PC-3 (cell line): ENCODE results near the gene KANSL2. TPM values are rescaled to one million over a fixed set of nuclear protein-coding genes. Genes with fewer than 3 reads are reported as not detected.
"Not testable (repeated sequence)": the region's sequence is repeated elsewhere in the genome, so short reads cannot be mapped to it uniquely, and the experiment has no call there.

Source experiments
- ATAC-seq: fragments of 200-7000 bp; cut with Tn5 transposase; 2 replicates; pipeline ENCODE4 v1.9.1; 2020; ENCODE audit warnings: mild to moderate bottlenecking, moderate library complexity
- Bru-seq: library from RNA; stranded (reverse); fragments of 400-500 nt; gene quantifications from one replicate; lab custom pipeline; 2021; lab: Mats Ljungman, UMichigan
- BruChase-seq, 2 experiments: library from RNA; stranded (reverse); fragments of 400-500 nt; gene quantifications; one replicate each; lab custom pipeline; 2021; lab: Mats Ljungman, UMichigan
- BruUV-seq: library from RNA; stranded (reverse); fragments of 400-500 nt; replicated peaks from 2 replicates; lab custom pipeline; 2021; lab: Mats Ljungman, UMichigan
- CTCF ChIA-PET: fragments of 300-600 bp; sonication (Branson Sonifier 250); formaldehyde crosslinking; loops from one replicate; lab custom pipeline; 2022; ENCODE audit warnings: antibody characterized with exemption; lab: Charles Lee
- POLR2A ChIA-PET: fragments of 300-600 bp; sonication (Branson Sonifier 250); formaldehyde crosslinking; loops from one replicate; lab custom pipeline; 2022; ENCODE audit warnings: antibody characterized with exemption; ENCODE audit not compliant: unreplicated experiment; lab: Charles Lee
- DNase-seq: peaks from one replicate; pipeline ENCODE4 v3.0.0-alpha.2; 2015
- H2AFZ ChIP-seq: fragments of 300-600 bp; sonication (generic); 2 replicates; pipeline ENCODE4 v1.6.0; 2016; ENCODE audit warnings: antibody characterized with exemption, low read length
- H3F3A ChIP-seq: fragments of 300-600 bp; sonication (generic); one replicate; pipeline ENCODE4 v1.6.0; 2017; ENCODE audit warnings: antibody characterized with exemption, low read length, control low read depth, mild to moderate bottlenecking; ENCODE audit not compliant: unreplicated experiment
- H3K27ac ChIP-seq: fragments of 300-600 bp; sonication (generic); 2 replicates; pipeline ENCODE4 v1.5.1; 2016; ENCODE audit warnings: mild to moderate bottlenecking, low read length
- H3K27me3 ChIP-seq: fragments of 300-600 bp; sonication (generic); 2 replicates; pipeline ENCODE4 v1.6.1; 2016; ENCODE audit warnings: low read length, mixed read lengths
- H3K36me3 ChIP-seq: fragments of 300-600 bp; sonication (generic); 2 replicates; pipeline ENCODE4 v1.6.1; 2016; ENCODE audit warnings: low read depth, mixed run types, low read length, mixed read lengths
- H3K4me1 ChIP-seq: fragments of 300-600 bp; sonication (generic); 2 replicates; pipeline ENCODE4 v1.5.1; 2016; ENCODE audit warnings: low read length; ENCODE audit not compliant: insufficient read depth
- H3K4me2 ChIP-seq: fragments of 300-600 bp; sonication (generic); 2 replicates; pipeline ENCODE4 v1.6.0; 2016; ENCODE audit warnings: low read length
- H3K4me3 ChIP-seq: fragments of 300-600 bp; sonication (generic); 2 replicates; pipeline ENCODE4 v1.5.1; 2016; ENCODE audit warnings: mild to moderate bottlenecking, low read length, mixed read lengths
- H3K79me2 ChIP-seq: fragments of 300-600 bp; sonication (generic); 2 replicates; pipeline ENCODE4 v1.6.1; 2017; ENCODE audit warnings: low read length, mixed read lengths
- H3K9ac ChIP-seq: fragments of 300-600 bp; sonication (generic); 2 replicates; pipeline ENCODE4 v1.6.0; 2016; ENCODE audit warnings: mild to moderate bottlenecking, low read length
- H3K9me2 ChIP-seq: fragments of 300-600 bp; sonication (generic); replicated peaks from 2 replicates; pipeline ENCODE4 v1.6.1; 2016; ENCODE audit warnings: mixed run types, low read length, mixed read lengths
- H3K9me3 ChIP-seq: fragments of 300-600 bp; sonication (generic); 2 replicates; pipeline ENCODE4 v1.6.1; 2016; ENCODE audit warnings: low read length, mixed read lengths
- H4K20me1 ChIP-seq: fragments of 300-600 bp; sonication (generic); 2 replicates; pipeline ENCODE4 v1.6.1; 2016; ENCODE audit warnings: low read length, mixed read lengths
- CTCF ChIP-seq: fragments of 300-600 bp; sonication (generic); conservative IDR thresholded peaks from 2 replicates; pipeline ENCODE4 v1.5.1; 2017; ENCODE audit warnings: antibody characterized with exemption, low read depth, mild to moderate bottlenecking, low read length
- EZH2 ChIP-seq: fragments of 300-600 bp; sonication (generic); IDR thresholded peaks from one replicate; pipeline ENCODE4 v1.6.1; 2017; ENCODE audit warnings: antibody characterized with exemption, mild to moderate bottlenecking, low read length; ENCODE audit not compliant: unreplicated experiment
- EZH2phosphoT487 ChIP-seq: fragments of 300-600 bp; sonication (generic); IDR thresholded peaks from 2 replicates; pipeline ENCODE4 v1.6.1; 2018; ENCODE audit warnings: mild to moderate bottlenecking, antibody characterized with exemption, low read length, borderline replicate concordance
- intact Hi-C: fragments of 100-400 bp; cut with micrococcal nuclease; formaldehyde crosslinking; loops from 2 replicates; pipeline ENCODE4 v1.9.0; 2023
- long read RNA-seq: library from polyadenylated mRNA; unstranded; transcript quantifications from one replicate; pipeline ENCODE4 v2.0.0, GENCODE V29; 2021; ENCODE audit not compliant: unreplicated experiment
- total RNA-seq: library from RNA; depleted of rRNA; stranded (reverse); fragments of >200 nt; gene quantifications from 2 replicates; pipeline ENCODE4 v1.2.3, GENCODE V29; 2014; rRNA removed

KANSL2 gene, protein sequence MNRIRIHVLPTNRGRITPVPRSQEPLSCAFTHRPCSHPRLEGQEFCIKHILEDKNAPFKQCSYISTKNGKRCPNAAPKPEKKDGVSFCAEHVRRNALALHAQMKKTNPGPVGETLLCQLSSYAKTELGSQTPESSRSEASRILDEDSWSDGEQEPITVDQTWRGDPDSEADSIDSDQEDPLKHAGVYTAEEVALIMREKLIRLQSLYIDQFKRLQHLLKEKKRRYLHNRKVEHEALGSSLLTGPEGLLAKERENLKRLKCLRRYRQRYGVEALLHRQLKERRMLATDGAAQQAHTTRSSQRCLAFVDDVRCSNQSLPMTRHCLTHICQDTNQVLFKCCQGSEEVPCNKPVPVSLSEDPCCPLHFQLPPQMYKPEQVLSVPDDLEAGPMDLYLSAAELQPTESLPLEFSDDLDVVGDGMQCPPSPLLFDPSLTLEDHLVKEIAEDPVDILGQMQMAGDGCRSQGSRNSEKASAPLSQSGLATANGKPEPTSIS
- total RNA-seq (33.3 and 33.4 TPM in 2 replicates), Bru-seq, nascent RNA (percentile 85 among the genes with signal in this experiment), BruChase-seq, experiment 1, labeled RNA remaining after a 6-hour chase (percentile 81 among the genes with signal in this experiment), BruChase-seq, experiment 2, labeled RNA remaining after a 2-hour chase (percentile 83 among the genes with signal in this experiment)
- long read RNA-seq, partial matches to known transcripts, result 17 of 86 reads
- long read RNA-seq, other reads (novel, unspliced or antisense), result 68 of 86 reads

DNA sequence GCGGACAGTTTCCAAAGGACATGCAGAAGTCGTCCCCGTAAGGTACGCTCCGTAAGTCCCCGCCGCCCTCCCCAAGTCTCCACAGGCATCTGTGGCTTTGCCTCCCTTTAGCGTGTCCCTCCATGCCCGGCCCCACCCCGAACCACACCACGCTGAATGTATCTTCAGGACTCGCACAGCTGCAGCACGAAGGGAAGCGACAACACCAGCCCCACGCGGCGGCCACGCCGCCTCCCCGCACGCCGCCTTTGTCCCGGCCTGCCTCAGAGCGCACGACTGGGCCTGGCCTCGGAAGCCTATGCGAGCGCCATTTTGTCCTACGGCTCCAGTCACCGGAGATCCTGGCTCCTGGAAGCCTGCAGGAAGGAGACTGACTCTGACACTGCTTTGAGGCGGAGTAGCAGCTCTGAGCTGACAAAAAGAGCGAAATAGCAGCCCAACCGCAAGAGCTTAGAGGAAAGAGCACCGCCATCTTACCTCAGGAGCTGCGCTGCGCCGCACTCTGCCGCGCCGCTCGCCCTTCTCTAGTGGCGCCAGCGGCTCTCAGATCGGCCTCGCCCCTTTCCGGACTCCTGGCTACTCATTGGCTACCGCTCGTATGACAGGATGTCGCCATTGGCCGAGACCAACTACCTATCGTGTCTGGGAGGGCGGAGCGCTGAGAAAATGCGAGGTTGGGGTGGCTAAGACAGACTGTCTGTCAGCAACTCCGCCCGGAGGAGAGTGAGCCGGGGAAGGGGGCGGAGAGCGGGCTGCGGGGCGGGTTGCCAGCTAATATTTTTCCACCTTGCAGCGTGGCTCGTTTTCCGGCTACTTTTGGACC is at the start of gene KANSL2:
Gene KANSL2, minus strand, starts transcription at position 529 of the 823 bp plus-strand sequence. CDS start 606 bp downstream, outside the sequence.
- TF ChIP-seq CTCF, result no peak
- TF ChIP-seq EZH2phosphoT487, result no peak
- TF ChIP-seq EZH2, result no peak
- no peaks in the 10 kb centered on the region for H3K9me2 ChIP-seq
- no peaks in the 10 kb centered on the region for H3K9me3 ChIP-seq
- H4K20me1 ChIP-seq, result peaks cover 44% of the 10 kb centered on the region
- H3K9ac ChIP-seq, result peak within 1 kb of the TSS; percentile 86
- peak within 1 kb of the TSS; percentile 92 for H3K4me2 ChIP-seq
- no TSS peak for BruUV-seq
- peak within 1 kb of the TSS; percentile 87 for H2AFZ ChIP-seq
- peaks cover 31% of the 10 kb centered on the region for H3K36me3 ChIP-seq
- DNase-seq (peak; percentile 99), ATAC-seq (peak; percentile 94)
- POLR2A ChIA-PET, result interaction anchor here (0.6 to 0.8 kb wide), 3 partner anchors 20 to 107 kb away, joined by 3 to 6 read pairs (median 5); no protein-coding TSS in a partner anchor
- H3K27me3 ChIP-seq, result no peaks in the 10 kb centered on the region
- CTCF ChIA-PET, result no interaction called here
- H3K4me1 ChIP-seq, result peaks cover 25% of the 10 kb centered on the region
- intact Hi-C loops, result no loop called here
- H3F3A ChIP-seq, result no peaks in the 10 kb centered on the region
- H3K27ac ChIP-seq, result peak within 1 kb of the TSS; percentile 12; the same call in 1 of the 2 replicates
- peaks cover 51% of the 10 kb centered on the region for H3K79me2 ChIP-seq
- H3K4me3 ChIP-seq, result peak within 1 kb of the TSS; percentile 74

DNA sequence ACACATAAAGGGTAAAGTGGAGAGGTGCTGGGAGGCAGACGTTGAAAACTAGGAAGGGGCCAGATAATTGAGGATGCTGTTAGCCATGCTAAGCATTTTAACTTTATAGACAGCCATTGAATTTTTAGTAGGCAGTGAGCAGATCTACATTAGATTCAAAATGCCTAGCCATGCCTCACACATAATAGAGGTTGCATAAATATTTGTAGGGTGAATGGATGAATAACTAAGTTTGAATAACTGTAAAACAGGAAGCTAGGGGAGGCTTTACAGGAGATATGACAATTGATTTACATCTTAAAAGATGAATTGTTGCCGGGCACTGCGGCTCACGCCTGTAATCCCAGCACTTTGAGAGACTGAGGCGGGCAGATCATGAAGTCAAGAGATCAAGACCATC is 46.8 kb upstream of the KANSL2 start:
- ATAC-seq (no peak), DNase-seq (no peak)
- Histone ChIP-seq H2AFZ (no peak overlapping the region), H3K9me2 (0 out of 2 replicates have a peak, but pooled peaks cover 3% of the 10 kb centered on the region), H3K36me3 (no peaks in the 10 kb centered on the region), H4K20me1 (no peaks in the 10 kb centered on the region), H3K79me2 (no peaks in the 10 kb centered on the region), H3K4me1 (no peaks in the 10 kb centered on the region), H3K9me3 (no peaks in the 10 kb centered on the region), H3K4me2 (no peak overlapping the region), H3F3A (no peaks in the 10 kb centered on the region), H3K27me3 (no peaks in the 10 kb centered on the region), H3K4me3 (no peak overlapping the region), H3K9ac (no peak overlapping the region), H3K27ac (no peak overlapping the region)
- TF ChIP-seq CTCF (no peak), EZH2phosphoT487 (no peak), EZH2 (no peak)
- ChIA-PET POLR2A (no interaction called here), CTCF (no interaction called here)
- BruUV-seq, result no TSS peak
- intact Hi-C loops, result no loop called here

GRCh38 chr12:48720737-48721136 is 38.7 kb upstream of the KANSL2 start:
- H3K27me3 ChIP-seq, H3K36me3 ChIP-seq, H3K4me1 ChIP-seq, H3K79me2 ChIP-seq, H3F3A ChIP-seq, H3K9me3 ChIP-seq, H3K9me2 ChIP-seq, POLR2A ChIA-PET, BruUV-seq, CTCF ChIA-PET, H3K9ac ChIP-seq, H2AFZ ChIP-seq, DNase-seq, intact Hi-C loops, H4K20me1 ChIP-seq, H3K27ac ChIP-seq, H3K4me3 ChIP-seq, ATAC-seq, H3K4me2 ChIP-seq: not testable (repeated sequence)

- H3K9ac ChIP-seq, H3K36me3 ChIP-seq, POLR2A ChIA-PET, H4K20me1 ChIP-seq, H3K9me3 ChIP-seq, H3K4me3 ChIP-seq, H3K9me2 ChIP-seq, H2AFZ ChIP-seq, ATAC-seq, H3K4me2 ChIP-seq, H3K4me1 ChIP-seq, H3K27ac ChIP-seq, H3F3A ChIP-seq, DNase-seq, BruUV-seq, H3K27me3 ChIP-seq, CTCF ChIA-PET, intact Hi-C loops: not testable (repeated sequence)
- H3K79me2 ChIP-seq, result peaks cover 13% of the 10 kb centered on the region
Measured at GRCh38 chr12:48720171-48720570, 38.1 kb upstream of the KANSL2 start.
